WTC11 (cell line): ENCODE data around the gene UTP3.

Experiments
- TCF7 ChIP-seq: sonication (generic); formaldehyde crosslinking; IDR thresholded peaks from 2 replicates; pipeline ENCODE4 v1.8.0; 2022; ENCODE audit warnings: mild to moderate bottlenecking, low read depth, missing genetic modification reagents, moderate library complexity
- ZNF416 ChIP-seq: fragments of 250-450 bp; sonication (Bioruptor Pico); IDR thresholded peaks from 2 replicates; pipeline ENCODE4 v1.9.0; 2021; ENCODE audit warnings: mild to moderate bottlenecking, inconsistent platforms
- TF ChIP-seq, protein P1 (sequence below): fragments of 200-600 bp; IDR thresholded peaks from 2 replicates; pipeline ENCODE4 v1.8.0; 2022; ENCODE audit warnings: antibody characterized with exemption
- TF ChIP-seq, protein P2 (sequence below): sonication (generic); formaldehyde crosslinking; IDR thresholded peaks from 2 replicates; pipeline ENCODE4 v1.8.0; 2023; ENCODE audit warnings: missing genetic modification reagents, mild to moderate bottlenecking, borderline replicate concordance
- TF ChIP-seq, protein P3 (sequence below): sonication (generic); formaldehyde crosslinking; IDR thresholded peaks from 2 replicates; pipeline ENCODE4 v1.8.0; 2022; ENCODE audit warnings: mild to moderate bottlenecking, missing genetic modification reagents

DNA sequence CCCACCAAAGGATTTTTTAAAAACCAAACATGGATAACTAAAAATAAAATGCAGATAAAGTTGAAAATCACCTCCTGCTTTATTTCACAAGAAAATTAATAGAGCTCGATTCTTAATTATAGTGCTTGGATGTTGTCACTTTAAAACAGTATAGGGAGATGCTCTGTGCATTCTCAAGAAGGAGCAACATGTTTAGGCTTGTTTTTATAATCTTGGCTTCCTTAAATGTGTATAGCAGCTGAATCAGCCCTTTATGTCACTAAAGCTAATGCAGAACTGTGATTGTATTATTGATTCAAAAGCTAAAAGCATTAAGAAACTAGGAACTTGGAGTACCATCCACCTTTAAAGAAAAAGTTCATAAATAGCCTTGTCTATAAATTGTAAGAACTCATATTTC lies 12.9 kb downstream of the UTP3 start:
- TF ChIP-seq ZNF416 (CRISPR knock-in tag) (no peak), TCF7 (CRISPR knock-in tag) (no peak)
- TF ChIP-seq, protein P1, sequence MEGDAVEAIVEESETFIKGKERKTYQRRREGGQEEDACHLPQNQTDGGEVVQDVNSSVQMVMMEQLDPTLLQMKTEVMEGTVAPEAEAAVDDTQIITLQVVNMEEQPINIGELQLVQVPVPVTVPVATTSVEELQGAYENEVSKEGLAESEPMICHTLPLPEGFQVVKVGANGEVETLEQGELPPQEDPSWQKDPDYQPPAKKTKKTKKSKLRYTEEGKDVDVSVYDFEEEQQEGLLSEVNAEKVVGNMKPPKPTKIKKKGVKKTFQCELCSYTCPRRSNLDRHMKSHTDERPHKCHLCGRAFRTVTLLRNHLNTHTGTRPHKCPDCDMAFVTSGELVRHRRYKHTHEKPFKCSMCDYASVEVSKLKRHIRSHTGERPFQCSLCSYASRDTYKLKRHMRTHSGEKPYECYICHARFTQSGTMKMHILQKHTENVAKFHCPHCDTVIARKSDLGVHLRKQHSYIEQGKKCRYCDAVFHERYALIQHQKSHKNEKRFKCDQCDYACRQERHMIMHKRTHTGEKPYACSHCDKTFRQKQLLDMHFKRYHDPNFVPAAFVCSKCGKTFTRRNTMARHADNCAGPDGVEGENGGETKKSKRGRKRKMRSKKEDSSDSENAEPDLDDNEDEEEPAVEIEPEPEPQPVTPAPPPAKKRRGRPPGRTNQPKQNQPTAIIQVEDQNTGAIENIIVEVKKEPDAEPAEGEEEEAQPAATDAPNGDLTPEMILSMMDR: no peak
- TF ChIP-seq, protein P2, sequence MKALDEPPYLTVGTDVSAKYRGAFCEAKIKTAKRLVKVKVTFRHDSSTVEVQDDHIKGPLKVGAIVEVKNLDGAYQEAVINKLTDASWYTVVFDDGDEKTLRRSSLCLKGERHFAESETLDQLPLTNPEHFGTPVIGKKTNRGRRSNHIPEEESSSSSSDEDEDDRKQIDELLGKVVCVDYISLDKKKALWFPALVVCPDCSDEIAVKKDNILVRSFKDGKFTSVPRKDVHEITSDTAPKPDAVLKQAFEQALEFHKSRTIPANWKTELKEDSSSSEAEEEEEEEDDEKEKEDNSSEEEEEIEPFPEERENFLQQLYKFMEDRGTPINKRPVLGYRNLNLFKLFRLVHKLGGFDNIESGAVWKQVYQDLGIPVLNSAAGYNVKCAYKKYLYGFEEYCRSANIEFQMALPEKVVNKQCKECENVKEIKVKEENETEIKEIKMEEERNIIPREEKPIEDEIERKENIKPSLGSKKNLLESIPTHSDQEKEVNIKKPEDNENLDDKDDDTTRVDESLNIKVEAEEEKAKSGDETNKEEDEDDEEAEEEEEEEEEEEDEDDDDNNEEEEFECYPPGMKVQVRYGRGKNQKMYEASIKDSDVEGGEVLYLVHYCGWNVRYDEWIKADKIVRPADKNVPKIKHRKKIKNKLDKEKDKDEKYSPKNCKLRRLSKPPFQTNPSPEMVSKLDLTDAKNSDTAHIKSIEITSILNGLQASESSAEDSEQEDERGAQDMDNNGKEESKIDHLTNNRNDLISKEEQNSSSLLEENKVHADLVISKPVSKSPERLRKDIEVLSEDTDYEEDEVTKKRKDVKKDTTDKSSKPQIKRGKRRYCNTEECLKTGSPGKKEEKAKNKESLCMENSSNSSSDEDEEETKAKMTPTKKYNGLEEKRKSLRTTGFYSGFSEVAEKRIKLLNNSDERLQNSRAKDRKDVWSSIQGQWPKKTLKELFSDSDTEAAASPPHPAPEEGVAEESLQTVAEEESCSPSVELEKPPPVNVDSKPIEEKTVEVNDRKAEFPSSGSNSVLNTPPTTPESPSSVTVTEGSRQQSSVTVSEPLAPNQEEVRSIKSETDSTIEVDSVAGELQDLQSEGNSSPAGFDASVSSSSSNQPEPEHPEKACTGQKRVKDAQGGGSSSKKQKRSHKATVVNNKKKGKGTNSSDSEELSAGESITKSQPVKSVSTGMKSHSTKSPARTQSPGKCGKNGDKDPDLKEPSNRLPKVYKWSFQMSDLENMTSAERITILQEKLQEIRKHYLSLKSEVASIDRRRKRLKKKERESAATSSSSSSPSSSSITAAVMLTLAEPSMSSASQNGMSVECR: no peak
- TF ChIP-seq, protein P3, sequence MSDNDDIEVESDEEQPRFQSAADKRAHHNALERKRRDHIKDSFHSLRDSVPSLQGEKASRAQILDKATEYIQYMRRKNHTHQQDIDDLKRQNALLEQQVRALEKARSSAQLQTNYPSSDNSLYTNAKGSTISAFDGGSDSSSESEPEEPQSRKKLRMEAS (CRISPR knock-in tag): no peak
